ENCODE results near the gene TIMM13.

- TF ChIP-seq CTCF (IDR thresholded peaks at IDR 0.05) (no peak), POLR2A (IDR thresholded peaks at IDR 0.05) (no peak), POLR2AphosphoS5 (IDR thresholded peaks at IDR 0.05) (peak; percentile 17)
These were observed 28.6 kb downstream of the TIMM13 start for GRCh38 chr19:2398735-2399305.
